GM23248 (cell line): ENCODE results near the gene NPAT. TPM values are rescaled to one million over a fixed set of nuclear protein-coding genes. Genes with fewer than 3 reads are reported as not detected.

ENCODE experiments used
- DNase-seq: peaks from one replicate; pipeline ENCODE4 v3.0.0-alpha.2; 2015
- H2AFZ ChIP-seq: fragments of 200-600 bp; sonication (generic); 2 replicates; pipeline ENCODE4 v1.6.1; 2016; ENCODE audit warnings: antibody characterized with exemption
- H3F3A ChIP-seq: fragments of 200-600 bp; sonication (generic); 2 replicates; pipeline ENCODE4 v1.6.1; 2016; ENCODE audit warnings: mild to moderate bottlenecking, antibody characterized with exemption, mixed run types; ENCODE audit not compliant: insufficient read depth
- H3K27ac ChIP-seq: fragments of 200-600 bp; sonication (generic); 2 replicates; pipeline ENCODE4 v1.5.1; 2016; ENCODE audit warnings: mild to moderate bottlenecking
- H3K27me3 ChIP-seq: fragments of 200-600 bp; sonication (generic); replicated peaks from 2 replicates; pipeline ENCODE4 v1.6.1; 2016; ENCODE audit warnings: mild to moderate bottlenecking; ENCODE audit not compliant: insufficient read depth
- H3K36me3 ChIP-seq: fragments of 200-600 bp; sonication (generic); 2 replicates; pipeline ENCODE4 v1.6.1; 2016; ENCODE audit warnings: low read depth, mild to moderate bottlenecking
- H3K4me1 ChIP-seq: fragments of 200-600 bp; sonication (generic); 2 replicates; pipeline ENCODE4 v1.6.1; 2016; ENCODE audit warnings: mild to moderate bottlenecking; ENCODE audit not compliant: insufficient read depth
- H3K4me2 ChIP-seq: fragments of 200-600 bp; sonication (generic); one replicate; pipeline ENCODE4 v1.6.1; 2016; ENCODE audit warnings: mild to moderate bottlenecking; ENCODE audit not compliant: unreplicated experiment
- H3K4me3 ChIP-seq: fragments of 200-600 bp; sonication (generic); 2 replicates; pipeline ENCODE4 v1.5.1; 2016; ENCODE audit warnings: mild to moderate bottlenecking
- H3K79me2 ChIP-seq: fragments of 200-600 bp; sonication (generic); 2 replicates; pipeline ENCODE4 v1.6.1; 2016; ENCODE audit warnings: mild to moderate bottlenecking; ENCODE audit not compliant: insufficient read depth
- H3K9ac ChIP-seq: fragments of 200-600 bp; sonication (generic); 2 replicates; pipeline ENCODE4 v1.6.1; 2016; ENCODE audit warnings: mild to moderate bottlenecking
- H3K9me2 ChIP-seq: fragments of 200-600 bp; sonication (generic); 2 replicates; pipeline ENCODE4 v1.6.1; 2016; ENCODE audit warnings: mixed run types, mild to moderate bottlenecking, moderate library complexity; ENCODE audit not compliant: insufficient read depth
- H3K9me3 ChIP-seq: fragments of 200-600 bp; sonication (generic); one replicate; pipeline ENCODE4 v1.6.1; 2017; ENCODE audit warnings: low read depth
- H4K20me1 ChIP-seq: fragments of 200-600 bp; sonication (generic); 2 replicates; pipeline ENCODE4 v1.6.0; 2016; ENCODE audit not compliant: insufficient read depth
- EZH2 ChIP-seq: fragments of 200-600 bp; sonication (generic); IDR thresholded peaks from 2 replicates; pipeline ENCODE4 v1.6.1; 2018; ENCODE audit warnings: antibody characterized with exemption, mild to moderate bottlenecking; ENCODE audit not compliant: insufficient read depth, poor library complexity, severe bottlenecking
- EZH2phosphoT487 ChIP-seq: fragments of 200-600 bp; sonication (generic); IDR thresholded peaks from 2 replicates; pipeline ENCODE4 v1.6.1; 2018; ENCODE audit warnings: antibody characterized with exemption, moderate library complexity, mild to moderate bottlenecking, low read depth; ENCODE audit not compliant: insufficient read depth
- WGBS, 2 experiments: methylation state at CpG; one replicate each; pipeline ENCODE4 v1.1.6; 2015 to 2017; ENCODE audit warnings: low lambda C conversion rate in 2 of 2, low coverage in 1 of 2; ENCODE audit errors: missing lambda C conversion rate in 2 of 2; 5-methylcytosine and 5-hydroxymethylcytosine counted together
- in situ Hi-C: fragments of 300-500 bp; cut with MboI; formaldehyde crosslinking; loops from 2 replicates; pipeline ENCODE4 v1.15.0; 2020
- polyA plus RNA-seq: library from polyadenylated mRNA; unstranded; fragments of >200 nt; fragmentation: Nextera tagmentation; extraction: Ambion mirVana; gene quantifications from 2 replicates; pipeline ENCODE4 v1.2.1, GENCODE V29; 2016
- total RNA-seq: library from RNA; depleted of rRNA; stranded (reverse); fragments of >200 nt; shearing (Covaris generic); gene quantifications from 2 replicates; pipeline ENCODE4 v1.2.3, GENCODE V29; 2014

NPAT gene
- total and polyA plus RNA-seq, 2 experiments from 2014 or later, result 8.5 to 9.6 TPM

DNA sequence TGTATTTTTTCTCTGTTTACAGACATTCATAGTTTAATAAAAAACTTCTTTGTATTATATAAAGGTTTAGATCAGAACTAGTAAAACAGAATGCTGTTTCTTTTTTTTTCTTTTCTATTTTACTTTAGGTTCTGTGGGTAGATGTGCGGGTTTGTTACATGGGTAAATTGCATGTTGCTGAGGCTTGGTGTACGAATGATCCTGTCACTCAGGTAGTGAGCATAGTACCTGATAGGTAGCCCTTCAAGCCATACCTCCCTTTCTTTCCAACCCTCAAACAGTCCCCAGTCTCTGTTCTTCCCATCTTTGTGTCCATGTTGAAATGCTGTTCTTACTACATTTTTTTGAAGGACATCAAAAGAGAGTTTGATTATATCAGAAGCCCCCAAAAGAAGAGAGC, 3.6 kb upstream of the NPAT start:
- TF ChIP-seq EZH2phosphoT487 (no peak), EZH2 (no peak)
- Histone ChIP-seq H3K9ac (no peak overlapping the region), H3K36me3 (peaks cover 26% of the 10 kb centered on the region), H3K4me1 (peaks cover 17% of the 10 kb centered on the region), H3K27me3 (no peaks in the 10 kb centered on the region), H3K27ac (no peak overlapping the region), H4K20me1 (no peaks in the 10 kb centered on the region), H3K9me3 (no peaks in the 10 kb centered on the region), H3K4me3 (no peak overlapping the region), H3F3A (peaks cover 31% of the 10 kb centered on the region), H3K4me2 (no peak overlapping the region), H3K9me2 (no peaks in the 10 kb centered on the region), H3K79me2 (peaks cover 72% of the 10 kb centered on the region), H2AFZ (no peak overlapping the region)
- in situ Hi-C loops, result no loop called here
- 79 to 86% methylated on average over 2 of the region's 2 CpGs for WGBS, 2 experiments
- DNase-seq, result no peak

GRCh38 chr11:108224911-108225786, 2.7 kb upstream of the NPAT start:
- in situ Hi-C loops, result no loop called here
- H3K79me2 ChIP-seq, result peaks cover 77% of the 10 kb centered on the region
- peaks cover 24% of the 10 kb centered on the region for H3K4me1 ChIP-seq
- no peaks in the 10 kb centered on the region for H4K20me1 ChIP-seq
- no peaks in the 10 kb centered on the region for H3K9me2 ChIP-seq
- TF ChIP-seq EZH2 (no peak), EZH2phosphoT487 (no peak)
- H3F3A ChIP-seq, result peaks cover 40% of the 10 kb centered on the region
- H3K9me3 ChIP-seq, result no peaks in the 10 kb centered on the region
- 78 to 80% methylated on average over 14 of the region's 14 CpGs for WGBS, 2 experiments
- peak overlapping the region; percentile 95 for H3K27ac ChIP-seq
- H3K36me3 ChIP-seq, result peaks cover 21% of the 10 kb centered on the region
- peak overlapping the region; percentile 99 for H3K4me3 ChIP-seq
- H2AFZ ChIP-seq, result 0 out of 2 replicates have a peak overlapping the region, but pooled peaks have one; percentile 30
- H3K27me3 ChIP-seq, result no peaks in the 10 kb centered on the region
- DNase-seq, result peak; percentile 28
- H3K4me2 ChIP-seq, result peak overlapping the region; percentile 100
- peak overlapping the region; percentile 97 for H3K9ac ChIP-seq

GRCh38 chr11:108224366-108224765, 1.9 kb upstream of the NPAT start:
- Histone ChIP-seq H2AFZ (peak overlapping the region; percentile 98), H3K4me1 (peaks cover 28% of the 10 kb centered on the region), H3K9me3 (no peaks in the 10 kb centered on the region), H3K4me3 (peak overlapping the region; percentile 99), H3K79me2 (peaks cover 84% of the 10 kb centered on the region), H3K4me2 (peak overlapping the region; percentile 100), H3F3A (peaks cover 42% of the 10 kb centered on the region), H3K9me2 (no peaks in the 10 kb centered on the region), H4K20me1 (no peaks in the 10 kb centered on the region), H3K36me3 (peaks cover 17% of the 10 kb centered on the region), H3K27me3 (no peaks in the 10 kb centered on the region), H3K27ac (peak overlapping the region; percentile 95), H3K9ac (peak overlapping the region; percentile 97)
- WGBS, 2 experiments, result 65 to 75% methylated on average over 4 of the region's 4 CpGs
- TF ChIP-seq EZH2, result no peak
- no peak for TF ChIP-seq EZH2phosphoT487
- in situ Hi-C loops, result no loop called here
- no peak for DNase-seq

DNA sequence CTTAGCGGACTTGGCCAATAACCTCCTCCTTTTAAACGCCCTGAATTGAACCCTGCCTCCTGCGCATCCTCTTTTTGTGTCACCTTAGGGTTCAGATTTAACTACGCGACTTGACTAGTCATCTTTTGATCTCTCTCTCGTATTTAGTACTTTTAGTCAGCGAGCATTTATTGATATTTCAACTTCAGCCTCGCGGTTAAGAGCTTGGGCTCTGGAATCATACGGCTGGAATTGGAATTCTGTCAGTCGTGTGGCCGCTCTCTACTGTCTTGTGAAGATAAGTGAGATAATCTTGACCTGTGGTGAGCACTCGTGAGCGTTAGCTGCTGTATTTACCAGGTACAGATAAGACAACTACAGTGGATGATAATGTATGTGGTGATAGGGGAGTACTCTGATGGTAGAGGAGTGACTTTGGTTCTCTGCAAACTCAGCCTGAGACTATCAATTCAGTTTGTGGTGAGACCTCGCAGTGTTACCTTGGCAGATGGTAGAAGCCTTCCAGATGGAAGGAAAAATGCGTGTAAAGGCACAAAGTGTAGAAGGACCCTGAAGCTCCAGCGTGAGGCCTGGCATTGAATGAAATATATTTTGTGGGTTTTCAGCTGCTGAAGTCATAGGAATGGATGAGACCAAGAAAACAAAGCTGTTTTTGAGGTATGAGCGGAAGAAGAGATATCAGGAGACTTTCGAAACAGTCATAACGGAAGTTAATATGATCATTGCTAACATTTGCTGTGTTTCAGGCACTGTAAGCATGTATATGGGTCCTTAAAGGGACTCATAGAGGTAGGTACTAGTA, 1.1 kb upstream of the NPAT start:
- peak overlapping the region; percentile 99 for H3K4me3 ChIP-seq
- peak overlapping the region; percentile 98 for H2AFZ ChIP-seq
- TF ChIP-seq EZH2 (no peak), EZH2phosphoT487 (no peak)
- H3K36me3 ChIP-seq, result peaks cover 12% of the 10 kb centered on the region
- H3K9me3 ChIP-seq, result no peaks in the 10 kb centered on the region
- WGBS, 2 experiments, result 1 to 3% methylated on average over 20 of the region's 20 CpGs
- H3K79me2 ChIP-seq, result peaks cover 87% of the 10 kb centered on the region
- H3K9ac ChIP-seq, result peak overlapping the region; percentile 97
- DNase-seq, result peak; percentile 53
- peaks cover 42% of the 10 kb centered on the region for H3F3A ChIP-seq
- no peaks in the 10 kb centered on the region for H3K27me3 ChIP-seq
- H3K27ac ChIP-seq, result peak overlapping the region; percentile 95
- H3K4me2 ChIP-seq, result peak overlapping the region; percentile 100
- peaks cover 30% of the 10 kb centered on the region for H3K4me1 ChIP-seq
- H4K20me1 ChIP-seq, result no peaks in the 10 kb centered on the region
- in situ Hi-C loops, result no loop called here
- no peaks in the 10 kb centered on the region for H3K9me2 ChIP-seq
